Stimulated activated CD4-positive, alpha-beta T cell treated with anti-CD3 and anti-CD28 coated beads, Interleukin-2, amount 100 ng/mL, for 24 hours (primary cell): ENCODE data around the gene SPDYE3.
"Not testable (repeated sequence)": the region's sequence is repeated elsewhere in the genome, so short reads cannot be mapped to it uniquely, and the experiment has no call there.

ENCODE experiments used
- DNase-seq, 2 donors: peaks; one replicate each; pipeline ENCODE4 v3.0.0-alpha.2; 2020

SPDYE3 gene

DNA sequence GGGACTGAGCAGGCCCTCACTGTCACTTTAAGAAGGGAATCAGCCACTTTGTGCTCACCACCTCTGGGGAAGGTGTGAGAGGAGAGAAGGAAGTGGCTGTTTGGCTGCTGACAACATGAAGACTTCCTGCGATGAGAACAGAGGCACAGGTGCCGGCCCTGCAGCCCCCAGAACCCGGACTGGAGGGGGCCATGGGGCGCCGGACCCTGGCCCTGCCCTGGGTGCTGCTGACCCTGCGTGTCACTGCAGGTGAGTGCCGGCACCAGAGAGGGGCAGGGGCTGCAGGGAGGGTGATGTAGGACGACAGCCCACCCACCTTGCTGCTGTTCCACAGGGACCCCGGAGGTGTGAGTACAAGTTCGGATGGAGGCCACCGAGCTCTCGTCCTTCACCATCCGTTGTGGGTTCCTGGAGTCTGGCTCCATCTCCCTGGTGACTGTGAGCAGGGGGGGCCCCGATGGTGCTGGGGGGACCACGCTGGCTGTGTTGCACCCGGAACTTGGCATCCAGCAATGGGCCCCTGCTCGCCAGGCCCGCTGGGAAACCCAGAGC is 44.8 kb downstream of the SPDYE3 start:
- DNase-seq: not testable (repeated sequence)

DNA sequence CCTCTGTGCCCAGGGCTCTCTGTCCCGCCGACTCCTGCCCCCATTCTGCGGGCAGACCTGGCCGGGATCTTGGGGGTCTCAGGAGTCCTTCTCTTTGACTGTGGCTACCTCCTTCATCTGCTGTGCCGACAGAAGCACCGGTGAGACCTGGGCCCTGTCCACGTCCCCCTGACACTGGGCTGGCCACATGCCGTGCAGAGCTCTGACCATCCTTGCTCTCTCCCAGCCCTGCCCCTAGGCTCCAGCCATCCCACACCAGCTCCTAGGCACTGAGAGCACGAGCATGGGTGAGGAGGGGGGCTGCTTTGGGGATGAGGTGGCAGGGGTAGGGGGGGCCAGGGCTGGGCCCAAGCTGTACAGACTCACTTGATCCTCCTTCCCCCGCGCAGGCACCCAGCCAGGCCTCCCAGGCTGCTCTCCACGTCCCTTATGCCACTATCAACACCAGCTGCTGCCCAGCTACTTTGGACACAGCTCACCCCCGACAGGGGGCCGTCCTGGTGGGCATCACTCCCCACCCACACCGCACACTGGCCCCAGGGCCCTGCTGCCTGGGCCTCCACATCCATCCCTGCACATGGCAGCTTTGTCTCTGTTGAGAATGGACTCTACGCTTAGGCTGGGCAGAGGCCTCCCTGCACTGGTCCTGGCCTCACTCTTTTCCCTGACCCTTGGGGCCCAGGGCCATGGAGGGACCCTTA is 45.6 kb downstream of the SPDYE3 start:
- no peak for DNase-seq

DNA sequence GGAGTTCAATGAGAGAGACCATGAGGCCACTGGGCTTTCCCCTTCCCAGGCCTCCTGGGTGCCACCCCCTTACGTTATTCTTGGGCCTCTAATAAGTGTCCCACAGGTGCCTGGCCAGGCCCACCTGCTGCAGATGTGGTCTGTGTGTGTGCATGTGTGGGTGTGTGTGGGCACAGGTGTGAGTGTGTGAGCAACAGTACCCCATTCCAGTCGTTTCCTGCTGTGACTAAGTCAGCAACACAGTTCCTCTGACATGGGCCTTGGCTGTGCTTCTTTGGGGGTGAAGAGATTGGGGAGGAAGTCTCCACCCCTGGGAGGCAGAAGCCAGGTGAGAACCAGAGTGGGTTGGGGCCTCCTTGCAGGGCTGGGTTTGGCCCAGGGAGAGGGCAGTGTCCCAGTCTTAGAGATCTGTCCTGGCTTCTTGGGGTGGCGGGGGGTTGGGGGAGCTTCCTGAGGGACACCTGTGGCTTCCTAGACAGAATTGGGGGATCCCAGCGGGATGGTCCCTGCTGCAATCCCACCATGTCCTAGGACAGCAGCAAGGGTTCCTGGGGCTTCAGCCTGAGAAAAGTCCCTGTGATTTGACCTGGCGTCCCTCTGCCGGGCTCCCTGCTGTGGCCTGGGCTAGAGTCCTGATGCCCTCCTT is 46.3 kb downstream of the SPDYE3 start:
- DNase-seq: peak; percentile 44 to 50

DNA sequence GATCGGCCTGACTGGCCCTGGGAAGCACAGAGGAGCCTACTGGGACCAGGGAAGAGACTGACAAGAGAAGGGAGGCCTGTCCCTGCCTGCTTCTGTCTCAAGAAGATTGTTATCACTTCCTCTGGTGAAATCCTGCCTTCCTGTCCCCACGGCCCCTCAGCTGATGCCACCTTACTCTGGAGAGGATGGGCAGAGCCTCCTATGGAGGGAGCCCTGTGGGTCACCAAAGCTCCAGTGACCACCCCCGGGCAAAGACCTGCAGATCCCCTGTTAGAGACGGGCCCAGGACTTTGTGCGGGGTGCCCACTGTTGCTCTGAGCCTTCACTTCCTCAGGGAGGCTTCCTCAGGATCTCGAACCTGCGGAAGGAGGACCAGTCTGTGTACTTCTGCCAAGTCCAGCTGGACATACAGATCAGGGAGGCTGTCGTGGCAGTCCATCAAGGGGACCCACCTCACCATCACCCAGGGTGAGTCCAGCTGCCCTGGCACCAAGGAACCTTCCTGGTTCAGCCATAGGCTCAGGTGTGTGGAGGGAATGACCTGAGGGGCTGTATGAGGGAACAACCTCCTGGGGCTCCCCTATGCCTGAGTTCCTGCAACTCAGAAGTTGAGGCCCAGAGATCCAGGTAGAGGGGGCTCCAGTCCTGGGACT is 49.0 kb downstream of the SPDYE3 start:
- no peak for DNase-seq

DNA sequence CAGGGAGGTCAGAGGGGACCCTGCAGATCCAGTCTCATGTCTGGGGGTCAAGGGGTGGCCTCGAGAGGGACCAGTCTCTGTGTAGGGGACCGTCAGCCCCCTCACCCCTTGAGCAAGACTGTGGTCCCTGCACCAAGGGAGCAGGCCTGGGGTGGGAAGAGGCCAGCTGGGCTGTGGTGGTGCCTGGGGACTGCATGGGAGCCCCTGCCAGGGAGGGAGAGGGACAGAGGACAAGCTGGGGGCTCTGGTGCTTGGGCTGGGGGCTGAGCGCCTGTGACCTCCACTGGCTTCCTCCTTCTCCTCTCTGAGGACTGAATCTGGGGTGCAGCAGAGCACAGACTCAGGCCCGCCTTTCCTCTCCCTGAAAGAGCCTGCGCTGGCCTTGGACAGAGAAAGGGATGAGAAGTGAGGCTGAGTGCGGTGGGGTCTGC is 49.6 kb downstream of the SPDYE3 start:
- no peak for DNase-seq

DNA sequence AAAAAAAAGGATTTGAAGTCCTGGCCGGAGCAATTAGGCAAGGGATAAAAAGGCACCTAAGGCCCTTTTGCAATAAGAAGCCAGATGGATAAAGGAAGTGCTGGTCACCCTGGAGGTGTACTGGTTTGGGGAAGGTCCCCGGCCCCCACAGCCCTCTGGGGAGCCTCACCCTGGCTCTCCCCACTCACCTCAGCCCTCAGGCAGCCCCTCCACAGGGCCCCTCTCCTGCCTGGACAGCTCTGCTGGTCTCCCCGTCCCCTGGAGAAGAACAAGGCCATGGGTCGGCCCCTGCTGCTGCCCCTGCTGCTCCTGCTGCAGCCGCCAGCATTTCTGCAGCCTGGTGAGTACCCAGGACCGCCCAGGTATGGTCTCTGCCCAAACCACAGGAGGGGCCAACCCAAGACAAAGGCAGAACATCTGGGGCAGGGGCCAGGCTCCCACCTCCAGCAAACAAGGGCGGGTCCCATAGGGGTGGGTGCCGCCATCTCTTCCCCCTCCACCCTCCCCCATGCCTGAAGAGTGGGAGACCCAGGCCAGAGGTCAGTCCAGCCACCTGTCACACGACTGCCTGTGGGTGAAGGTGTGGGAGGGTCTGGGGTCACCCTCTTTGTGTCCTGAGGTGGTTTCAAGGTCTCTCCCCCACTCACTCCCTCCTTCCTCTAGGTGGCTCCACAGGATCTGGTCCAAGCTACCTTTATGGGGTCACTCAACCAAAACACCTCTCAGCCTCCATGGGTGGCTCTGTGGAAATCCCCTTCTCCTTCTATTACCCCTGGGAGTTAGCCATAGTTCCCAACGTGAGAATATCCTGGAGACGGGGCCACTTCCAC is 50.7 kb downstream of the SPDYE3 start, which contains the start of gene PILRB:
TSS of gene PILRB (plus strand) at position 91 of the 830 bp plus-strand sequence. CDS start at position 277, 186 bp downstream.
- no peak for DNase-seq

DNA sequence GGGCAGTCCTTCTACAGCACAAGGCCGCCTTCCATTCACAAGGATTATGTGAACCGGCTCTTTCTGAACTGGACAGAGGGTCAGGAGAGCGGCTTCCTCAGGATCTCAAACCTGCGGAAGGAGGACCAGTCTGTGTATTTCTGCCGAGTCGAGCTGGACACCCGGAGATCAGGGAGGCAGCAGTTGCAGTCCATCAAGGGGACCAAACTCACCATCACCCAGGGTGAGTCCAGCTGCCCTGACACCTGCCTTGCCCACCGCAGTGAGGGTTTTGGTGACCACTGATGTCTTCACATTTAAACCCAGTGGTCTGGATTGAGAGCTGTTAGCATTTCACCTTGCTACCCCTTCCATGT is 51.3 kb downstream of the SPDYE3 start:
- no peak for DNase-seq

DNA sequence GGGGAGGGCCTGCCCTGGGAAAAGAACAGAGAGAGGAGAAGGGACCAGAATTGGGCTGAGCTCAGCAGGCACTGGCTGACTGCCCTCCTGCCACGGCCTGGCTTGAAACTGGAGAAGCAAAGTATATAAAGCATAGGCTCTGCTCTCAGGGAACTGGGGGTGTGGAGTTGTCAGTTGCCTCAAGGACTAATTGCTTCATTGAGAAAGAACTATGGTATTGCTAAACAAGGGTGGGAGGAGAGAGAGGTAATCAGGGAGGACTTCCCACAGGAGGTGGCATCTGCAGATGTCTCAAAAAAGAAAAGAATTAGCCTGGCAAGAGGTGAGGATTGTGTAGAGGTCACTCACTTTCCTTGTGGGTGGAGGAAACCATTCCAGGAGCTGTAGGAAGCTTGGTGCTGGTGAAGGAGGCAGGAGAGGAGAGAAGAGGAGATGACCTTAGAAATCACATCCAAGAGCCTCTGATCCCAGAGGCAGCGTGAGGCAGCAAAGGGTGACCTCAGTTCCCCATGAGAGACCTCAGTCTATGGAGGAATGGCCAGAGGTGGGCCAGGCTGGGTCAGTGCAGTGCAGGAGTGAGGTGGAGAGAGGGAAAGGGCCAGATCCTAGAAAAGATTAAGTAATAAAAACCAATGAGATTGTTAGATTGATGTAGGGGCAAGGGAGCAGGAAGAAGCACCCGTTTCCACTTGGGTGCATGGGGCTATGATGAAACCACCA is 52.8 kb downstream of the SPDYE3 start:
- DNase-seq: no peak

DNA sequence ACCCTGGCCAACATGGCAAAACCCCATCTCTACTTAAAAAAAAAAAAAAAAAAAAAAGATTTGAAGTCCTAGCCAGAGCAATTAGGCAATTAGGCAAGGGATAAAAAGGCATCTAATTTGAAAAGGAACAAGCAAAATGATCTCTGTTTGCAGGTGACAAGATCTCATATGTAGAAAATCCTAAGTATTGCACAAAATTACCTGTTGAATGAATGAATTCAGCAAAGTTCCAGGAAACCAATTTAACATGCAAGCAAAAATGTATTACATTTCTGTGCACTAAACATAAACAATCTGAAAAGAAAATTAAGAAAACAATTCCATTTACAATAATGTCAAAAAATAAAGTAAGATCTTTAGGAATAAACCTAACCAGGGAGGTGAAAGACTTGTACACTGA is 55.6 kb downstream of the SPDYE3 start:
- DNase-seq: no peak

DNA sequence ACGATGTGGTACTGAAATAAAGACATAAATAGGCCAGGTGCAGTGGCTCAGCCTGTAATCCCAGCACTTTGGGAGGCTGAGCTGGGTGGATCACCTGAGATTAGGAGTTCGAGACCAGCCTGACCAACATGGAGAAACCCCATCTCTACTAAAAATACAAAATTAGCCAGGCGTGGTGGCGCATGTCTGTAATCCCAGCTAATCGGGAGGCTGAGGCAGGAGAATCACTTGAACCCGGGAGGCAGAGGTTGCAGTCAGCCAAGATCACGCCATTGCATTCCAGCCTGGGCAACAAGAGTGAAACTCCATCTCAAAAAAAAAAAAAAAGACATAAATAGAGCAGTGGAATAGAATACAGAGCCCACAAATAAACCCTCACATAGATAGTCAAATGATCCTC is 56.3 kb downstream of the SPDYE3 start:
- DNase-seq: not testable (repeated sequence)

DNA sequence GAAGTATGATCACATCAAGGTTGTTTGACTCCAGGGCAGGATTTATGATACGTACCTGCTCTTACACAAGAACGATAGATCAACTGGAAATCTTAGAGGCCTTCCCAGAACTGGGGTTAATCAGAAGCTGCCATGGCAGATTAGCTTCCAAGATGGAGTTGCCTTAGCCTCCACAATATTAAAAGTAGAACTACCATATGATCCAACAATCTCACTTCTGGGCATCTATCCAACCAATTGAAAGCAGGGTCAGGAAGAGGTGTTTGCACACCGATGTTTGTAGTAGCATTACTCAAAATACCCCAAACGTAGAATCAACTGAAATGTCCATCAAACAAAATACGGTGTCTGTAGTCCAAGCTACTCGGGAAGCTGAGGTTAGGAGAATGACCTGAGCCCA is 57.0 kb downstream of the SPDYE3 start:
- no peak for DNase-seq

DNA sequence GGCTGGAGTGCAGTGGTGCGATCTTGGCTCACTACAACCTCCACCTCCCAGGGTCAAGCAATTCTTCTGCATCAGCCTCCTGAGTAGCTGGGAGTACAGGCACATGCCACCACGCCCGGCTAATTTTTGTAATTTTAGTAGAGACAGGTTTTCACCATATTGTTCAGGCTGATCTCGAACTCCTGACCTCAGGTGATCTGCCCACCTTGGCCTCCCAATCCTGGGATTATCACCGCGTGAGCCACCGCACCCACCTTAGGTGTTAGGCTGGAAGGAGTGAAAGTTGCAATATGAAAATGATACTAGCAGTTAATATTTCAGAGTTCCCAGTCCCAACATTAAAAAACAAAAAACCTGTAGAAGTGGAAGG is 58.5 kb downstream of the SPDYE3 start:
- not testable (repeated sequence) for DNase-seq

DNA sequence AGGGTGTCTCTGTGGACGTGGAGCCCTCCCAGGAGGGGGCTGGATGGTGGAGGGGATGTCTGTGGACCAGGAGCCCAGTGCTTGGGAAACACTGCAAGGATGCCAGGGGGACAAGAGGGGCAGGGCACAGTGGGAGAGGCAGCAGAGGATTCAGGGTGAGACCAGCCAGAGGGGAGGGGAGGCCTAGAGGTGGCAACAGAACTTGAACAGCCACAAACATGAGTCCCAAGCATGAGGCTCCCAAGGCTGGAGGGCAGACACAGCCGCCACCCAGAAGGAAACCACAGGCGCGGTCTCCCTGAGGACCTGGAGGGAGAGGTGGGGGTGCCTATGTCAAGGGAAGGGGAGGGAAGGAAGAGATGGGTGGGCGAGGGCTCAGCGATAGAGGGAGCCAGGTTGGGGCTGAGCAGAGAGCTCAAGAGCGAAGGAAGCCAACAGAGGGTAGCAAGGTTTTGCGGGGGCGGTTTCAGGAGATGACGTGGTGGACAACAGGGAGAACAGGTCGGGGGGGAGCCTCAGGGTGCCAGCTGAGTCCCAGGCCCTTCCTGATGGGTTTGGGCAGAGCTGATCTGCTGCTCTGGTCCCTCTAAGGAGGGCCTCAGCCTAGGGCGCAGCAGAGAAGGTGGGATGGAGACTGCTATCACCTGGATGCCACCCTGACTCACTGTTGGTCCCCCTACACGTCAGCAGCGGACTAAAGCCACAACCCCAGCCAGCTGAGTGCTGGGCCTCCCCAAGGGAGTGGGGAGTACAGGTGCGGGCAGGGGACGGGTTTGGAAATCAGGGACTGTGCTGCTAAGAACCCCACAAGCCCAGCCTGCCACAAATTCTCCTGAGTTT is 59.1 kb downstream of the SPDYE3 start:
- DNase-seq: peak in 1 of 2 donors; percentile 46

DNA sequence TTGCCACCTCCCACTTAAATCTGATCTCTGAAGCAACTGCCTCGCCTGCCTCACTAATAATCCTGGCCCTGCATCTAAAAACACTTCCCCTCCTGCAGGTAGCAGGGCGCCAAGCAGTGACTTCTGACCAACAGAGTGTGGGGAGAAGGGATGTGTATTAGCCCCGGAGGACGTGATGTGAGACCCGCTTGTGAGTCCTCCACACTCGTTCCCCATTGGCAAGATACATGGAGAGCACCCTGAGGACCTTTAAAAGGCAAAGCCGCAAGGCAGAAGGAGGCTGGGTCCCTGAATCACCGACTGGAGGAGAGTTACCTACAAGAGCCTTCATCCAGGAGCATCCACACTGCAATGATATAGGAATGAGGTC is 59.7 kb downstream of the SPDYE3 start:
- DNase-seq: no peak

DNA sequence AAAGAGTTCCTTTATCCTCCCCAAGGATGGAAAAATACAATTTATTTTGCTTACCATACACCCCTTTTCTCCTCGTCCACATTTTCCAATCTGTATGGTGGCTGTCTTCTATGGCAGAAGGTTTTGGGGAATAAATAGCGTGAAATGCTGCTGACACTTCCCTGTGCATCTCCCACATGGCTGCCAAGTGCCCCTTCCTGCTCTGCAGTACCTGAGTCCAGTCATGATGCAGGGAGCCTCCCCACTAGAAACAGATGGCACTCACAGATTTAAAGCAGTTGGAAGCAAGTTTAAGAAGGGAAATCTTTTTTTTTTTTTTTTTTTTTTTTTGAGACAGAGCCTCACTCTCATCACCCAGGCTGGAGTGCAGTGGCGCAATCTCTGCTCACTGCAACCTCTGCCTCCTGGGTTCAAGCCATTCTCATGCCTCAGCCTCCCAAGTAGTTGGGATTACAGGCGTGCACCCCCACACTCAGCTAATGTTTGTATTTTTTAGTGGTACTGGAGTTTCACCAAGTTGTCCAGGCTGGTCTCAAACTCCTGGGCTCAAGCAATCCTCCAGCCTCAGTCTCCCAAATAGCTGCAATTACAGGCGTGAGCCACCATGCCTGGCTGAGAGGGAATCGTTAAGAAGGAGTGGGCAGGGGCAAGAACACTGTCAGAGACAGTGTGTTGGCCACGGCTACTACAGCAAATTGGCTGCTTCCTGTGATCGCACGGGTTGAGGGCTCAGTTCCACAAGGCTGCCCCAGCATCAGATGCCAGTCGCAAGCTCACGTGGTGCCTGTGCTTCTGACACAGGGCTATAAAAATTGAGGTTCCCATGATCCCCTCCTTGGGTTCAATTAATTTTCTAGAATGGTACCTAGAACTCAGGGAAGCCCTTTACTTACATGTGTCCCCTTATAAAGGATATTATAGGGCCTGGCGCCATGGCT is 60.4 kb downstream of the SPDYE3 start:
- DNase-seq: no peak

DNA sequence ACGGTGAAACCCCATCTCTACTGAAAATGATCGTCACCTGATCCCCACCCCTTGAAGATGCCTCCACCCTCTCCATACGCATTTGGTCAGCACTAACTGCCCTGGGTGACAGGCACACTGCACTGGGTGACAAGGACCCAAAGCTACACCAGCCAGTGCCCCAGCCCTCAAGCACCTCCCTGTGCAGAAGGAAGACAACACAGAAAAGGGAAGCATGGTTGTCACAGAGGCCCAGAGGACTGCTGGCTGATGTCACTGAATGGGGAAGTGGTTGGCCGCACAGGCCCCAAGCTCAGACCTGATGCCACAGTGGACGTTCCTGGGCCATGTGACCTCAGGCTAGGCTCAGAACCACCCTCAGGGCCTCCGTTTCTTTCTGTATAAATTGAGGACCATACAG is 61.6 kb downstream of the SPDYE3 start:
- DNase-seq: no peak

DNA sequence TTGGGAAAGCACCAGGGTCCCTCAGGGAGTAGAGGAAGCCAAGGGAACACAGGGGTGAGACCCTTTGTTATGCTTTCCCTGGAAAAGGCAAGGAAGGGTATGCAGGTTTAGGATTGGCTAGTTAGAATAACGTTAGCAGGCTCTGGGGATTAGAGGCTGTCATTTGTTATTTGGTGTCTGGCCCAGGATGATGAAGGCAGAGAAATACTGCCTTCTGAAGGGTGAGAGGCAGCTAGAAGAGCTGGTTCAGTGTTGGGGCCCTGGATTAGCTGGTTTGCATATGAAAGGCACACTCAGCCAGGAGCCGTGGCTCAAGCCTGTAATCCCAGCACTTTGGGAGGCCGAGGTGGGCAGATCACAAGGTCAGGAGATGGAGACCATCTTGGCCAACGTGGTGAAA is 62.8 kb downstream of the SPDYE3 start:
- no peak for DNase-seq

DNA sequence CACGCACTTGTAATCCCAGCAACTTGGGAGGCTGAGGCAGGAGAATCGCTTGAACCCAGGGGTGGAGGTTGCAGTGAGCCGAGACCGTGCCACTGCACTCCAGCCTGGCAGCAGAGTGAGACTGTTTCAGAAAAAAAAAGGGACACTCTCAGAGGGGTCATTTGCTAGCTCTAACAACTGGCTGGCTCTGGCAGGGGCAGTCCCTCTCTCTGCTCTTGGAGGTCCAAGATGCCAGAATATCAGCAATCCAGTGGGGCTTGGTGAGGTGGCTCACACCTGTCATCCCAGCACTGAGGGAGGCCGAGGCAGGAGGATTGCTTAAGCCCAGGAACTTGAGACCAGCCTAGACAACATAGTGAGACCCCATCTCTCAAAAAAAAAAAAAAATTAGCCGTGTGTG is 63.2 kb downstream of the SPDYE3 start:
- no peak for DNase-seq

DNA sequence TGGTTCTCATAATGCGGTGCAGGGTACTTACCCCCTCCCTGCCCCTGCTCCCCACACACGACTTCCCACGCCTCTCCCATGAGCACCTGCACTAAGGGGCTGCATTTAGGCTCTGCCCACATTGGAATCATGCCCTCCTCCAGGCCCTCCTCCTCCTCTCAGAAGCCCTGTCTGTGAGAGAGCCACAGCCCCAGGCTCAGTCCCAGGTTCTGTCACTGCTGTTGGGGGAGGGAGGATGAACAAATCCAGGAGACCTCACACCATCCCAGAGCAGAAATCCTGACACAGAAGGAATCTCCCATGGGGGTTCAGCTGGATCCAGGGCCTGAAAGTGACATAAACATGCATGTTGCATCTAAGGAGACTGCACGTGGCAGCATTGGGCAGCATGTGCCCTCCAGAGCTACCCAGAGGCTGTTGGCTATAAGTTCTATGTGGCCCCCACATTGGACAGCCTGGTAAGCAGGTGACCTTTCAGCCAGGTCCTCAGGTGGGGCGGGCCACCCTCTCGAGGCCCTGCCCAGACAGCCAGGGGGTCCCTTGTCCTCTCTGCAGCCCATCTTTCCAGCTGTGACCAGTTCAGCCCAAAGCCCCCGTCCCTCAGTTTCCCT is 64.2 kb downstream of the SPDYE3 start:
- DNase-seq: no peak
